Smooth muscle cell (in vitro differentiated cells): ENCODE results near the gene UBE2G2. TPM values are rescaled to one million over a fixed set of nuclear protein-coding genes. Genes with fewer than 3 reads are reported as not detected.

Source experiments
- DNase-seq: peaks from one replicate; lab custom pipeline; 2025; ENCODE audit not compliant: unreplicated experiment; lab: John Stamatoyannopoulos, UW
- H2AFZ ChIP-seq: fragments of 200-600 bp; sonication (generic); 2 replicates; pipeline ENCODE4 v1.6.0; 2016; ENCODE audit warnings: antibody characterized with exemption, low read depth, mild to moderate bottlenecking
- H3F3A ChIP-seq: fragments of 200-600 bp; sonication (generic); 2 replicates; pipeline ENCODE4 v1.6.0; 2017; ENCODE audit warnings: antibody characterized with exemption, low read depth
- H3K27ac ChIP-seq: fragments of 200-600 bp; sonication (generic); 2 replicates; pipeline ENCODE4 v1.5.1; 2016; ENCODE audit warnings: low read depth, mild to moderate bottlenecking
- H3K27me3 ChIP-seq: fragments of 200-600 bp; sonication (generic); 2 replicates; pipeline ENCODE4 v1.6.1; 2016; ENCODE audit warnings: low read depth, mild to moderate bottlenecking
- H3K36me3 ChIP-seq: fragments of 200-600 bp; sonication (generic); 2 replicates; pipeline ENCODE4 v1.5.1; 2016; ENCODE audit warnings: low read depth
- H3K4me1 ChIP-seq: fragments of 200-600 bp; sonication (generic); 2 replicates; pipeline ENCODE4 v1.5.1; 2016; ENCODE audit warnings: low read depth
- H3K4me2 ChIP-seq: fragments of 200-600 bp; sonication (generic); 2 replicates; pipeline ENCODE4 v1.6.0; 2016; ENCODE audit warnings: mild to moderate bottlenecking
- H3K4me3 ChIP-seq: fragments of 200-600 bp; sonication (generic); 2 replicates; pipeline ENCODE4 v1.5.1; 2016; ENCODE audit warnings: mild to moderate bottlenecking
- H3K79me2 ChIP-seq: fragments of 200-600 bp; sonication (generic); 2 replicates; pipeline ENCODE4 v1.6.0; 2016; ENCODE audit warnings: low read depth, mild to moderate bottlenecking
- H3K9ac ChIP-seq: fragments of 200-600 bp; sonication (generic); 2 replicates; pipeline ENCODE4 v1.6.0; 2016; ENCODE audit warnings: low read depth
- H3K9me3 ChIP-seq: fragments of 200-600 bp; sonication (generic); replicated peaks from 2 replicates; pipeline ENCODE4 v1.5.1; 2016; ENCODE audit warnings: low read depth
- H4K20me1 ChIP-seq: fragments of 200-600 bp; sonication (generic); 2 replicates; pipeline ENCODE4 v1.6.0; 2016; ENCODE audit warnings: low read depth
- WGBS: methylation state at CpG from one replicate; pipeline ENCODE4 v1.1.7; 2016; ENCODE audit warnings: low lambda C conversion rate; 5-methylcytosine and 5-hydroxymethylcytosine counted together
- polyA plus RNA-seq: library from polyadenylated mRNA; unstranded; fragments of >200 nt; fragmentation: Nextera tagmentation; extraction: Ambion mirVana; gene quantifications from 2 replicates; pipeline ENCODE4 v1.2.1, GENCODE V29; 2016
- total RNA-seq: library from RNA; depleted of rRNA; stranded (reverse); fragments of >200 nt; gene quantifications from 2 replicates; pipeline ENCODE4 v1.2.3, GENCODE V29; 2014
- TF ChIP-seq, protein P1 (sequence below): fragments of 200-600 bp; sonication (generic); IDR thresholded peaks from 2 replicates; pipeline ENCODE4 v1.5.1; 2017; ENCODE audit warnings: borderline replicate concordance, mild to moderate bottlenecking, antibody characterized with exemption; ENCODE audit not compliant: insufficient read depth, poor library complexity, severe bottlenecking

Gene UBE2G2
- total and polyA plus RNA-seq, 2 experiments from 2014 or later: 33.1 to 34.1 TPM

- 92% methylated on average over 8 of the region's 8 CpGs for WGBS
- no peaks in the 10 kb centered on the region for H3F3A ChIP-seq
- no peak overlapping the region for H3K9ac ChIP-seq
- H4K20me1 ChIP-seq: no peaks in the 10 kb centered on the region
- no peak overlapping the region for H3K4me3 ChIP-seq
- no peak overlapping the region for H3K4me2 ChIP-seq
- no peaks in the 10 kb centered on the region for H3K36me3 ChIP-seq
- H2AFZ ChIP-seq: no peak overlapping the region
- peaks cover 4% of the 10 kb centered on the region for H3K9me3 ChIP-seq
- H3K27me3 ChIP-seq: no peaks in the 10 kb centered on the region
- no peak for DNase-seq
- H3K79me2 ChIP-seq: no peaks in the 10 kb centered on the region
- no peaks in the 10 kb centered on the region for H3K4me1 ChIP-seq
- TF ChIP-seq, protein P1, sequence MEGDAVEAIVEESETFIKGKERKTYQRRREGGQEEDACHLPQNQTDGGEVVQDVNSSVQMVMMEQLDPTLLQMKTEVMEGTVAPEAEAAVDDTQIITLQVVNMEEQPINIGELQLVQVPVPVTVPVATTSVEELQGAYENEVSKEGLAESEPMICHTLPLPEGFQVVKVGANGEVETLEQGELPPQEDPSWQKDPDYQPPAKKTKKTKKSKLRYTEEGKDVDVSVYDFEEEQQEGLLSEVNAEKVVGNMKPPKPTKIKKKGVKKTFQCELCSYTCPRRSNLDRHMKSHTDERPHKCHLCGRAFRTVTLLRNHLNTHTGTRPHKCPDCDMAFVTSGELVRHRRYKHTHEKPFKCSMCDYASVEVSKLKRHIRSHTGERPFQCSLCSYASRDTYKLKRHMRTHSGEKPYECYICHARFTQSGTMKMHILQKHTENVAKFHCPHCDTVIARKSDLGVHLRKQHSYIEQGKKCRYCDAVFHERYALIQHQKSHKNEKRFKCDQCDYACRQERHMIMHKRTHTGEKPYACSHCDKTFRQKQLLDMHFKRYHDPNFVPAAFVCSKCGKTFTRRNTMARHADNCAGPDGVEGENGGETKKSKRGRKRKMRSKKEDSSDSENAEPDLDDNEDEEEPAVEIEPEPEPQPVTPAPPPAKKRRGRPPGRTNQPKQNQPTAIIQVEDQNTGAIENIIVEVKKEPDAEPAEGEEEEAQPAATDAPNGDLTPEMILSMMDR: no peak
- H3K27ac ChIP-seq: no peak overlapping the region
Measured at GRCh38 chr21:44736291-44737004, 65.2 kb downstream of the UBE2G2 start.

- TF ChIP-seq, protein P1: no peak
- no peaks in the 10 kb centered on the region for H3F3A ChIP-seq
Measured at GRCh38 chr21:44735821-44736220, 65.8 kb downstream of the UBE2G2 start.

GRCh38 chr21:44734841-44735240, 66.8 kb downstream of the UBE2G2 start:
- 96% methylated on average over 17 of the region's 17 CpGs for WGBS
- Histone ChIP-seq H2AFZ (no peak overlapping the region), H3K79me2 (no peaks in the 10 kb centered on the region), H3K27ac (no peak overlapping the region), H3F3A (no peaks in the 10 kb centered on the region), H3K27me3 (no peaks in the 10 kb centered on the region), H3K4me3 (no peak overlapping the region), H4K20me1 (no peaks in the 10 kb centered on the region), H3K4me2 (no peak overlapping the region), H3K4me1 (no peaks in the 10 kb centered on the region), H3K36me3 (no peaks in the 10 kb centered on the region), H3K9me3 (peaks cover 4% of the 10 kb centered on the region), H3K9ac (no peak overlapping the region)
- DNase-seq: no peak
- TF ChIP-seq, protein P1: no peak

More at GRCh38 chr21:44735821-44736220, 65.8 kb downstream of the UBE2G2 start:
- peaks cover 4% of the 10 kb centered on the region for H3K9me3 ChIP-seq
- no peak overlapping the region for H3K9ac ChIP-seq
- H2AFZ ChIP-seq: no peak overlapping the region
- H3K27ac ChIP-seq: no peak overlapping the region
- no peaks in the 10 kb centered on the region for H4K20me1 ChIP-seq
- no peak for DNase-seq
- 90% methylated on average over 6 of the region's 6 CpGs for WGBS
- H3K79me2 ChIP-seq: no peaks in the 10 kb centered on the region
- no peaks in the 10 kb centered on the region for H3K36me3 ChIP-seq
- H3K4me1 ChIP-seq: no peaks in the 10 kb centered on the region
- no peak overlapping the region for H3K4me3 ChIP-seq
- H3K4me2 ChIP-seq: no peak overlapping the region
- H3K27me3 ChIP-seq: no peaks in the 10 kb centered on the region
